WTC11 (cell line): Measurements from ENCODE around the gene LTBP1.

ENCODE experiments used
- CREB1 ChIP-seq: sonication (generic); formaldehyde crosslinking; IDR thresholded peaks from 2 replicates; pipeline ENCODE4 v1.8.0; 2023; ENCODE audit warnings: mild to moderate bottlenecking, missing genetic modification reagents
- CTCF ChIP-seq: fragments of 200-600 bp; IDR thresholded peaks from 2 replicates; pipeline ENCODE4 v1.8.0; 2022; ENCODE audit warnings: antibody characterized with exemption
- ESRRA ChIP-seq: sonication (generic); formaldehyde crosslinking; IDR thresholded peaks from 2 replicates; pipeline ENCODE4 v1.8.1; 2022; ENCODE audit warnings: mild to moderate bottlenecking, missing genetic modification reagents, borderline replicate concordance
- FOXP1 ChIP-seq: sonication (generic); formaldehyde crosslinking; IDR thresholded peaks from 2 replicates; pipeline ENCODE4 v1.8.0; 2022; ENCODE audit warnings: missing genetic modification reagents, mild to moderate bottlenecking, moderate library complexity, borderline replicate concordance
- KAT7 ChIP-seq: sonication (generic); formaldehyde crosslinking; IDR thresholded peaks from 2 replicates; pipeline ENCODE4 v1.8.1; 2023; ENCODE audit warnings: missing genetic modification reagents, mild to moderate bottlenecking, borderline replicate concordance
- RELA ChIP-seq: sonication (generic); formaldehyde crosslinking; IDR thresholded peaks from 2 replicates; pipeline ENCODE4 v1.8.1; 2022; ENCODE audit warnings: missing genetic modification reagents, mild to moderate bottlenecking, borderline replicate concordance
- SMAD4 ChIP-seq: sonication (generic); formaldehyde crosslinking; IDR thresholded peaks from 2 replicates; pipeline ENCODE4 v1.8.0; 2022; ENCODE audit warnings: mild to moderate bottlenecking, missing genetic modification reagents
- SP1 ChIP-seq: sonication (generic); formaldehyde crosslinking; conservative IDR thresholded peaks from 2 replicates; pipeline ENCODE4 v1.8.1; 2022; ENCODE audit warnings: missing genetic modification reagents
- USF2 ChIP-seq: sonication (generic); formaldehyde crosslinking; IDR thresholded peaks from 2 replicates; pipeline ENCODE4 v1.8.1; 2023; ENCODE audit warnings: mild to moderate bottlenecking, missing genetic modification reagents, moderate library complexity
- TF ChIP-seq, protein P1 (sequence below): sonication (generic); formaldehyde crosslinking; IDR thresholded peaks from 2 replicates; pipeline ENCODE4 v1.8.1; 2022; ENCODE audit warnings: mild to moderate bottlenecking, missing genetic modification reagents, moderate library complexity, borderline replicate concordance
- TF ChIP-seq, protein P2 (sequence below): sonication (generic); formaldehyde crosslinking; IDR thresholded peaks from 2 replicates; pipeline ENCODE4 v1.8.0; 2022; ENCODE audit warnings: mild to moderate bottlenecking, missing genetic modification reagents

DNA sequence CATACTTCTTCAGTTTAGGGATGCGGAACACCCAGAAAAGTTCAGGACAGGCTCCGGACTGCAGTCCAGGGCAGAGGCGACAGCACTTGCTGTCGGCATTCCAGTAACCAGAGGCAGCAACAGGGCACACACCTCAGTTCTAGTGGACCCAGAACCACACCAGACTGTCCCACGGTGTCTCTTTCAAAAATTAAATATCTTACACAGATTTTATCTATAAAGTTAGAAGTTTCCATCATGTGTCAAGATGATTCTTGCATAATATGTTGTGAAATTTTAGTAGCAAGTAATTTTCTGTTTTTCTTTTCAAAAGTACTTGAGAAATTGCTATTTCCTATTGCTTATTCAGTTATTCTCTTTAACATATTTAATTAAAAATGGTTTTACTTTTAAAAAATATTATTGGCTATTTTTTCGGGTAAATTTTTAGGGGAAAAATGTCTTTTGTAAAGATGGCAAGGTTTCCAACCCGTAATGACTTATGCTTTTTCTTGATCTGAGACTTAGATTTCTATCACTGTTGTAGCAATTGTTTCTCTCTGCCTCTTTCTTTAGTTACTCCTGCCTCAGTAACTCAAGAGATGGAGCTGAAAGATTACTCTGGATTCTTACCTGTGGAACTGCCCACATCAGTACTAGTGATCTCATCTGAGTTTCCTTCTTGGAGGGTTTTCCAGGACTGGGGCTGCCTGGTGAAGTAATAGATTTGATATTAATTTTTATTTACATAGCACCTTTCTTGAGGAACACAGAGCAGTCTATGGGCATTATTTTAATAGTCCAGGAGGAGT, 182.7 kb downstream of the LTBP1 start:
- TF ChIP-seq, protein P1, sequence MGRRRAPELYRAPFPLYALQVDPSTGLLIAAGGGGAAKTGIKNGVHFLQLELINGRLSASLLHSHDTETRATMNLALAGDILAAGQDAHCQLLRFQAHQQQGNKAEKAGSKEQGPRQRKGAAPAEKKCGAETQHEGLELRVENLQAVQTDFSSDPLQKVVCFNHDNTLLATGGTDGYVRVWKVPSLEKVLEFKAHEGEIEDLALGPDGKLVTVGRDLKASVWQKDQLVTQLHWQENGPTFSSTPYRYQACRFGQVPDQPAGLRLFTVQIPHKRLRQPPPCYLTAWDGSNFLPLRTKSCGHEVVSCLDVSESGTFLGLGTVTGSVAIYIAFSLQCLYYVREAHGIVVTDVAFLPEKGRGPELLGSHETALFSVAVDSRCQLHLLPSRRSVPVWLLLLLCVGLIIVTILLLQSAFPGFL (CRISPR knock-in tag) = no peak
- TF ChIP-seq CTCF = no peak
- no peak for TF ChIP-seq USF2 (CRISPR knock-in tag)
- no peak for TF ChIP-seq FOXP1 (CRISPR knock-in tag)
- TF ChIP-seq, protein P2, sequence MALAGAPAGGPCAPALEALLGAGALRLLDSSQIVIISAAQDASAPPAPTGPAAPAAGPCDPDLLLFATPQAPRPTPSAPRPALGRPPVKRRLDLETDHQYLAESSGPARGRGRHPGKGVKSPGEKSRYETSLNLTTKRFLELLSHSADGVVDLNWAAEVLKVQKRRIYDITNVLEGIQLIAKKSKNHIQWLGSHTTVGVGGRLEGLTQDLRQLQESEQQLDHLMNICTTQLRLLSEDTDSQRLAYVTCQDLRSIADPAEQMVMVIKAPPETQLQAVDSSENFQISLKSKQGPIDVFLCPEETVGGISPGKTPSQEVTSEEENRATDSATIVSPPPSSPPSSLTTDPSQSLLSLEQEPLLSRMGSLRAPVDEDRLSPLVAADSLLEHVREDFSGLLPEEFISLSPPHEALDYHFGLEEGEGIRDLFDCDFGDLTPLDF (CRISPR knock-in tag) = no peak
- no peak for TF ChIP-seq CREB1 (CRISPR knock-in tag)
- TF ChIP-seq ESRRA (CRISPR knock-in tag) = no peak
- TF ChIP-seq SMAD4 (CRISPR knock-in tag) = no peak
- TF ChIP-seq SP1 (CRISPR knock-in tag) = no peak
- no peak for TF ChIP-seq KAT7
- TF ChIP-seq RELA (CRISPR knock-in tag) = no peak
